NCI-H2171 (cell line): Measurements from ENCODE around the gene BCOR.

Experiments
- DNase-seq: peaks from one replicate; lab custom pipeline; 2025; lab: John Stamatoyannopoulos, UW

BCOR gene

DNA sequence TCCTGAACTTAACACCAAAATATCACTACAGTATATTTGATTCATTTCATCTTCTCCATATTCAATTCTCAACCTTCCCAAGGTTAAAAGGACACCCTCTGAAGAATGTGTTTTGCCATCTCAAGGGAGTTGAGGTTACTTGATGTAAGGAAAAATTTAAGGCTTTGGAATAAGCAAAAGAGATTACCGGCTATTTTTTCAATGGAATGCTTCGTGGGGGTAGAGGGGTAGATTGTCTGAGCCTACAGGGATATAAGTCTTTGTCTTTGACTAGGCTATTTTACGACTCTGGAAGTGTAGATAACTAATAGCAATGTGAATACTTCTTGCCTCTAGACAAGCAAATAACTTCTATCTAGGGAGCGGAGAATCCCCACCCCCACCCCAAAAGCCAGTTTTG is 78.2 kb downstream of the BCOR start:
- no peak for DNase-seq

DNA sequence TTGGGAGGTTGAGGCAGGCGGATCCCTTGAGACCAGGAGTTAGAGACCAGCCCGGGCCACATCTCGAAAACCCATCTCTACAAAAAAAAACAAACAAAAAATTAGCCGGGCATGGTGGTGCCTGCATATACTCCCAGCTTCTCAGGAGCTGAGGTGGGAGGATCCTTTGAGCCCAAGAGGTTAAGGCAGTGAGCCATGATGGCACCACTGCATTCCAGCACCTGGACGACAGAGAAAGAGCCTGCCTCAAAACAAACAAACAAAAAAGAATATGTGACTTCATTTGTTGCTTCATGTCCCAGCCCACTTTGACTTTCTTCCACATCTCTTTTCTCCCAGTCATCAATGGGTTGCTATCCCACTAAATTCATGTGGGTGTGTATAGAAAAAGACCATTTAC is 79.7 kb downstream of the BCOR start:
- no peak for DNase-seq

DNA sequence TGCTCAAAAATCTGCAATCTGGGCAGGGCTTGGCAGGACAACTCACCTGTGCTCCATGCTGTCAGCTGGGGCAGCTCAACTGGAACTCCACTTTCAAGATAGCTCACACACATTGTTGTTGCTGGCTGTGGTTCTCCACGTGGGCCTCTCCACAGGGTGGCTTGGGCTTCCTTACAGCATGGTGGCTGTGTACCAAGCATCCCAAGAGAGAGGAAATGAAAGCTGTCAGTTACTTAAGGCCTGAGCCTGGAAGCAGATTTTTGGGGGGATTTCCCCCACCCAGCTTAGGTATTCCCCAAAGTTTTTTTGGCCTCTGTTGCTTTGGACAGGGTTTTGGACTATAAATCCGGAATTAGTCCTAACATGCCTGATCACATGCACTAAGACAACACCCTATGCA is 81.0 kb downstream of the BCOR start:
- no peak for DNase-seq

DNA sequence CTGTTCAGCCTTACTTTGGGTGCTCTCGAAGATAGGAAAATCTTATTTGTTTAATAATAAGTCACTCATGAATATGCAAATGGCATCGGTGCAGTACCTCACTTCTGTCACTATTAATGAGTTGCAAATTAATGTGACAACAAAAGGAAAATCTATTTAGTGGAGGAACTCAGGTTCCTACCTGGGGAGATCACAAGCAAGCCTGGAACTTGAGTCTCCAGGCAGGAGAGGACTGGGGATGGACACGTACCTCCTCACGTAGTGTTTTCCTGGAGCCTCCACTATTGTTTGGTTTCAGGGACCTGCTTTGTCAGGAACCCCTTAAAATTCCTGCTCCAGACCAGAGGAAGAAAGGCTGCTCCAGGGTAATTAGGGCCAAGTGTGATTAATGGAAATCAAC is 82.1 kb downstream of the BCOR start:
- no peak for DNase-seq

DNA sequence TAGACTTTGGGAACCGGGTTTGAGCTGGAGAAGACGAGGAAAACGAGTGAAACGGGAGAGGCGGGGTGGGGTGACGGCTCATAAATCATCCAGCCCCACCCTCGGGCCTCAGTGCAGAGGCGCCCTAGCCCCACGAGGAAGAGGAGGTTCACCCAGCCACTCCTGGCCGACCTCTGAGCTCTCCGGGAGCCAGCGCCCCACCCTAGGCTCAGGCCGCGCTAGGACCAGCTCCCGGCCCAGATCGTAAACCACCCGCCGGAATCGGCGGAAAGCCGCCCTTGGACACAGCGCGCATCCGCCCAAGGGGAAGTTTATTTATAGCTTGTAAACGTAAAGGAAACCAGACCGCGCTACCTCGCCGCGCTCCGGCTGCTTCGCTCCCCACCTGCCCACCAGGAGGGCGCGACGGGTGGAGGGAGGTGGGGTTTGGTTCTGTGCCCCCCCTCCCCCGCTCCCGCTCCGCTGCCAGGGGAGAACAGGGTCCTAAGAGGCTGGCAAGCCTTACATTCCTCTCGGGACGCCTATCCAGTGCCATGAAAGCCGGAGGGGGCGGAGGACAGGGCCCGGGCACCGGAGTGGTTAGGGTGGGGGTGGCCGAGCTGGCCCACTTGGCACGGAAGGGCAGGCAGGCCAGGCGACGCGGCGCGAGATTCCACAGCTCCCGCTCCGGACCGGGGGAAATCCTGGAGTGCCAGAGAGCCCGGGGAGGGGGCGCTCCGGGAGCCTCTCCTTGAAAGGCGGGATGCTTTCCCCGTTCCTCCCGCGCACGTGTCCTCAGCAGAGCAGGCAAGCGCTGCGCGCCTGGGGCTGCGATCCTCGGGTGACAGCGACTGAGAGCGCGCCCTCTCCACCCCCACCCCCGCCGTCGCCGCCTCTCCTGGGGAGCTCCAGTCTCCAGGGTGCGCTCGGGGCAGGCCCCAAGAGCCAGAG is 84.2 kb downstream of the BCOR start:
- DNase-seq: peak; percentile 71

DNA sequence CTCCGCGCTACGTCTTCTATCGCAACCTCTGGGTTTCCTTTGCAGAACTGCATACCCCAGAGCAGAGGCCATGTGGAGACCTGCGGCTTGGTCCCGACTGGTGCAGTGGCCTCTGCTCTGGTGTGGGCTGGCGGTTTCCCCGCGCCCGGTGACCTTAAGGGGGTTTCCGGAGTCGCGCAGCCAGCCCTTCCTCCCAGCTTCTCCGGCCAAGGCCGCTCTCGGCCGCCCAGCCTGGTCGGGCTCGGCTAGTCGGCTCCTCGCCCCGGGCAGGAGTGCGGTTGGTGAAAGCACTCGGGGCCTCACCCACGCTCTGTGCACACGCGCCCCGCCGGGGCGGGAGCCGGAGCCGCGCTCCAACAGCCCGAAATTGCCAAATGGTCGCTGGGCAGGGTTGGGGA is 84.9 kb downstream of the BCOR start:
- no peak for DNase-seq

DNA sequence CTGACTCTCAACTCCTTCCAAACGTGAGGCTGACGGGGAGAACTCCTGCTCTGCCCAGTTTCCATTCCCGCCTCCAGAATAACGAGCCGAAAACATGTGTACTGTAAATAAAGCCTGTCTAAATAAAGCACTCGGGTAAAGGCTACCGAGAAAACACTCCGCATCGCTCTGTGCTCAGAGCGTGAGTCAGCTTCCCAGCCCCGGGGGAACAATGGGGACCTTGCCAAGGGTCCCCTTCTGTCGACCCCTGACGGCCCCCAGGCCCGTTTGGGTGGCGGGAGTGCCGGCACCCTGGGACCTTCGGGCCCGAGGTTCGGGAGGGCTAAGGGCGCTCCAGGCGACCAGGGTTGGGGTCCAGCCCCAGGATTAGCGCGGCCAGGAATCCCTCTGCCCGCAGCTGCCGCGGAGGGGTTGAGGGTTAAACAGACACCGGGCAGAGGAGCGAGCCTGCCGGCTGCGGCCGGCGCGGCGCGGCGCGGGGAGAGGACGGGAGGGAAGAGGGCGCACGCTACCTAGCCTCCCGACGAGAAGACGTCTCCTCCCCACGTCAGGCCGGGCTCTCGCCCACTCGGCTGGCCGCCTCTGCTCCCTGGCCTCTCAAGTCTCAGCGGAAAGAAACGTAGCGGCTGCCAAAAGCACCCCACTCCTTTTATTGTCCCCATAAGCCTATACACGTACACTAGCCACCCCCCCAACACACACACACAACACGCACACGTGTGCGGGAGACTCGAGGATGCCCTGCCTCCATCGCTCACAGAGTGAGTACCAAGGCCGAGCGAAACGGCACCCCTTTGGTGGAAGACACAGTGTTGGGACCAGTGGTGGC is 85.5 kb downstream of the BCOR start:
- DNase-seq: no peak

DNA sequence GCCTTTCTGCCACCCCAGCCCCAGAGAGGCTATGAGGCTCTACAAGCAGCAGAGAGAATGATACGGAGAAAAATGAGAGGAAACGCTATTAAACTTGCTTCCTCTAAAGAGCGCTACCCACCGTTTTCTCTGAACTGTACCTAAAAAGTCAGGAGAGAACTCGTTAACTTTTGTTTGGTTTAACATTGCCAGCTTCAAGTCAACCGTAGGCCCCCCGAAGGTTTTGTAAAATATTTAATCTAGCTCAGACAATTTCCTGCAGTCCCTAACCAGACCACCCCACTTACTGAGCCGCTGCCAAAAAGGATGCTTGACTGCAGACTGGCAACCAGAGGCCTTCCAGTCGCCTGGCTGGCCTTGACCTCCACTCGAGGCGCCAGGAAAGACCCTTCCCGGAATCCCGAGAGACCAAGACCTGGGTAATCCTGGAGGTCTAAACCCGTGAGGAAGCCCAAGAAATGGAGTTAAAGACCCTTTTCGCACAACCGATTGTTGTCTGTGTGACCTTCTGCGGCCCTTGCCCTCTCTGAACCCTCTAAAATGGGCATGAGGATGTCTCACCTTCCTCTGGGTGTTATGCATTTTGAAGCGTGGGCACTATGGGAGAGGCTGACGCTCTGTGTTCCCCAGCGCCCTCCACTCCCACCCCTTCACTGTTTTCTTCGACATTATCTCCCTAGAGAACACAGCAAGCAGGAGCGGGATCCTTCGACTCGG is 86.3 kb downstream of the BCOR start:
- peak; percentile 16 for DNase-seq

DNA sequence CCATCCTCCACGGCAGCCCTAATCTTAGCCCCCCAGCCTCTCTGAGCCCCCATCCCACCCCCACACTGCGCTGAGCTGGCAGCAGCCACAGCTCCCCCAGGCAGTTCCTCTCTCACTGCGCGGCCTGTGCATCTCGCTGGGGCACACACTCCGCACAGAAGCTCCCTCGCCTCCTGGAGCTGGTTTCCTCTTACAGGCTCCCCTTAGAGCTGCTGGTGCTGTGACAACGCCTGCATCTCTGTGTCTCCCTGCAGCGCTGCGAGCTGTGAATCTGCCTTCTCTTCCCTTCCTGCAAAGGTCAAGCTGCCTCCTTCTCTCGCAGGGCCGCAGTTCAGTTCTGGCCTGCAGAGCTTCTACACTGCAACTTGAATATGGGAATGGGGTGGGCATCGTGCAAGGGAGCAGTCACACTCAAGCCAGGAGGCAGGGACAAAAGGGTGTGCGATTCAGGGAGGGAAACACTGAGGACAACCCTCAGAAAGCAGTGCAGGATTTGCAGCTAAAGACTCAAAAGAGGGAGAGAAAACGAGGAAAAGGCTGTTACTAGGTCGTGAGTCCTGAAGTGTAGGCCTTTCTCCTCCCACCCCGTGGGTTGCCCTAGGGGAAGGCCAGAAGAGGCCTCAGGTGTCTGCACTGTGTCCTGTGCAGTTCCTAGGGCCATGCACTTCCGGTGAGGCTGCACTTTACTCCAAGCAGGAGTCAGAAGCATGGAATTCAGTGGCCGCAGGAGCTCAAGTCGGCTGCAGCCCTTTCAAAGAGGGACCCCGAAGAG is 87.0 kb downstream of the BCOR start:
- DNase-seq: peak; percentile 21

DNA sequence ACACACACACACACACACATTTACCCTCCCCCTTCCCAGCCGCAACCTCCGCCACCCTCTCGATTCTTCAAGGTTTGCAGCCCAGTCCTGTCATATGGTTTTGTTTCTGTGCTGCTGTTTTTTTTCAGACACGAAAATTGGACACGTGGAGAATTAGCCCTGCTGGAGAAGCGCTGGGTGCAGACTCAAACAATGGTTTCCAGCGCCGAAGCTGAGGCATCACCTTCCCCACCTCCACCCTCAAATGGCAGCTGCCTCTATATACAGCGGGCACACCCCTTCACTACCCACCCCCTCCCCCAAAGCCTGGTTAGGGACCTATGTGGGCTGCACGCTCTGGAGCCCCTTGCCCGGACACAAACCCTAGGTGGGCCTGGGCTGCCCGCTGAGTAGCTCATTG is 87.9 kb downstream of the BCOR start:
- DNase-seq: peak; percentile 35

DNA sequence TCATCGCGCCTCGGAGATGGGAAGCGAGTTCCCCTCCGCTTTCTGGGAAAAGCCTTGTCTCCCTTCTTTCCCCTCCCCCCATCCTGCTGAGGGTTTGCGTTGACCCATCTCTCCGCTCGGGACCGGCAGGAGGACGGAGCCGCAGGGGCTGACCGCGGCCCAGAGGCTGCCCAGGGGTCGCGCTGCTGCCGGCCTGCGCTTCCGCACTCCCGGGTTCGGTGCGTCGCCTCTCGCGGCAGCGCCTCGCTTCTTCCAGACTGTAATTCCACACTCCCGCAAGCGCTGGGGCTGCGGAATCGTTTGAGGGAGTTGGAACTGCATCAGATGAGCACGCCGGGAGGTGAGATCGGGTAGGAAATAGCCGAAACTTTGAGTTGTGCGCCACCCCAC is 88.3 kb downstream of the BCOR start:
- DNase-seq: peak; percentile 11

DNA sequence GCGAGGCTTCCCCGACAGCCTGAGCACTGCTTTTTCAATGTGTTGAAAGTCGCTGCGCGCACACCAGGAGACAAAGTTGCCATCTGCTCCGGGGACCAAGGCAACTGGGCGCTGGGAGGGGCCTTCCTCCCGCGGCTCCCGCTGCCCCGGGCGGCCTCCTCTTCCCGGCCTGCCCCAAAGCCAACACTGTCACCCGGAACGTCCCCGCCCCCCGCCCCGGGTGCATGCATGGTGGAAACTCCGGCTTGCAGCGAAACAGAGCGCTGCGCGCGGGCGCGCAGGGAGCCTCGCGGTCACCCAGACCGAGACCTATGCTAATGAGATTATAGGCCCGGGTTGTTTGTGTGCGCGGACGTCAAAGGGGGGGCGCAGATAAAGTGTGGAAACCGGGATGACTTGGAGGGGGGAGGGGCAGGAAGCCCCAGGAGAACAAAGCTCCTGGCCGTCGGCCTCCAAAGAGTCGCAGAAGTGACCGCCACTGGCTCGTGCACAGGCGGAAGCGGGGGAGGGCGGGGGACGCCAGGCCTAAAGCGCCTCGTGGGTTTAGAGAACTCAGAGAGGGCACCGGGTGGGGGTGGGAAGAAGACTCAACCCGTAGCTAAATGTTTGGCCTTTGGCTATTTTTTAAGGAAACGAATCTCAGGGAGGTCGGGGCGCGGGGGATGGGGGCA is 88.8 kb downstream of the BCOR start:
- DNase-seq: peak; percentile 67

DNA sequence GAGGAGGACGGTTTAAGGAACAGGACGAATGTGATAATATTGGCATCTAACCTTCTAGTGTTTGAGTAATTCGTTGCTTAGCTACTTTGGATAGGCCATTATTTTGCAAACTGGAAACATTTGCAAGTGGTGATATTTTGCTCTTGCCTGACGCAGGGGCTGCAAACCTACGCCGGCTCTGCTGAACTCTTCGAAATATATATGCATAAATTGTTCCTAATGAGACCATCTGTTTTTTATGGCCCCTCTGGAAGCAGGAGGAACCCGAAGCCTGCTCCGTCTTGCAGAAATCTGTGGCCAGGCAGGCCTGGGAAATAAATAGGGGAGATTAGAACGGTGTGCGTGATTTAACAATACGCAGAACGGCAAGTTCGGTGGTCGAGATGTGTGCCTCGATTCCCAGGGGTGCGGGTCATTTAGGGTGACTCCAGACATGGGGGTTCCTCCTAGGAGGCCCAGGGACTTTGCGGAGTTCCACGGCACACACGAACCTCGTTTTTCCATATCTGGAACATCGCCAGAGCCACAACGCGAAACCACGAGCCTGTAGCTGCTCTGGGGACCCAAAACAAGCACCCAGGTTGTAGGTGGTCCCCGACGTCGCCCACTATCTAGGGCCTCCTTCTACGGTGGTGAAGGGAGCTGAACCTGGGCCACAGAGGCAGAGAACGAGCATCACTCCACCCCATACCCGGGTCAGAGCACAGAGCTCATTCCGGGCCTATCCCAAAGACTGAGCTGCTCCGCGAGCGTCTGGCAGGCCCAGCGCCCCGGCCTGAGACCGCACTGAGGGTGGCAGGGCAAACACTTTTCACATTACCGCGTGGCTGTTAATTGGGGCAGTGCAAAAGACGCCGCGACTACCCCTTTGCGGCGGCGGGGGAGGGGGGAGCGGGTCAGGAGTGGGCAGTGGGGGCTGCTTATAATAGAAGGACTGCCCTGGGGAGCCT is 89.7 kb downstream of the BCOR start:
- peak; percentile 22 for DNase-seq

DNA sequence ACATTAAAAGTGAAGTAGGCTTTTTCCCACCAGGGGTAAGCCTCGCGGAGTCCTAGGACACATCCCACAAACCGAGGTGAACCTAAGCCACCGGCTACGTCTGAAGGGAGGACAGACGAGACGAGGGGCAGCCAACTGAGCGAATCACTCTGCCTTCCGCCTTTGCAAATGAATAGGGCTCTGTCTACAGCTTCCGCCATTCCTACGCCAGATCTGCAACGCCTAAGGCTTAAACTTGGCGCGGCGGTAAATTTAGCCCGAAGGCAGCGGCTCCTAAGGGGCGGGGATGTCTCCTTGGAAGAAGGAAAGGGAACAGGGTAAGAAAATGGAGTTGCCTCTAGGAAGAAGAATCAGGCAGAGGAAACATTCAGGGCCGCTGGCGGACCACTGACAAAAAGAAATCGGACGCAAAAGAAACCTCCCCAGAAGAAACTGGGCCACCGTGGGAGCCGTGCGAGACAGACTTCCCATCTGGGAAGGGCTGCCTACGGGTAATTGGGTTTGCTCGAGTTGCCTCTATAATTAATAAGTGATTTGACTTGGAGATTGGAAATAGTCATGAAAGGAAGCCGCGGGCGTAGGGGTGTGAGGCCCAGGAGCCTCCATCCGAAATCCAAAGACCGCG is 90.5 kb downstream of the BCOR start:
- no peak for DNase-seq

DNA sequence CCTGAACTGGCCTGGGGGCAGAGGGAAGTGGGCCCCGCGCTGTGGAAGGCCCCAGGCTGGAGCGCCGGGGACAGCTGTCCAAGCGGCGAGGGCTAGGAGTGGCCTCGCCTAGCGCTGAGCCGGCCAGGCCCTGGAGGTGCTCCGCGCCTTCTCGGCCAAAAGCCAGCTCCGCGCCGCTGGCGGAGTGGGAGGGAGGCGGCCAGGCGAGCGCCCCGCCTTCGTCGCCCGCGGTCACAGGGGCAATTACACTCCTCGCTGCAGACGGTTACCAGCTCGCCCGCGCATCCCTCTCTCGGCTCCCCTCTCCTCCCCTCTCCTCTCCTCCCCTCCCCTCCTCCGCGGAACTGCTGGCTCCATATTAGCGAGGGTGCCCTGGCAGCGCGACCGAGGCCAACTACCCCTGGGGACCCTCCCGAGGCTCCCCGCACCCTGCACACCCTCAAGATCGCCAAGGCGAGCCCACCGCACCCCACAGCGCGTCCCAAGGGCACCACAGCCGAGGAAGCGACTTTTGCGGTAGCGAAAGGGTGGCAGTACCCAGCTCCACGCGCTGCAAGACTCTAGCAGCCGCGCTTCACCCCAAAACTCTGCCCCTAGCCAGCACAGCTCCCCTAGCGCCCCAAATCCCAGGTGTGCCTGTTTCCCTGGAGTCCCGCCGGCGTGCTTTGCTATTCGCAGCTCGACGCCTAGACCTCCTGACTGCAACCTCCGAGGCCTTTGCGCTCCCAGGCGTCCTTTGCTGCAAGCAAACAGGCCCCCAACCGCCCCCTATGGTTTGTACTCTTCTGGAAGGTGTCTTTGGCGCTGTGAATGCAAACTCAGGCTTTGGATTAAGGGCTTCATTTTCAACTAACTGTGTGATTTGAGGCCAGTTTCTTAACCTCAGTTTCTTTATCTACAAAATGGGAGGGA is 91.4 kb downstream of the BCOR start:
- no peak for DNase-seq

DNA sequence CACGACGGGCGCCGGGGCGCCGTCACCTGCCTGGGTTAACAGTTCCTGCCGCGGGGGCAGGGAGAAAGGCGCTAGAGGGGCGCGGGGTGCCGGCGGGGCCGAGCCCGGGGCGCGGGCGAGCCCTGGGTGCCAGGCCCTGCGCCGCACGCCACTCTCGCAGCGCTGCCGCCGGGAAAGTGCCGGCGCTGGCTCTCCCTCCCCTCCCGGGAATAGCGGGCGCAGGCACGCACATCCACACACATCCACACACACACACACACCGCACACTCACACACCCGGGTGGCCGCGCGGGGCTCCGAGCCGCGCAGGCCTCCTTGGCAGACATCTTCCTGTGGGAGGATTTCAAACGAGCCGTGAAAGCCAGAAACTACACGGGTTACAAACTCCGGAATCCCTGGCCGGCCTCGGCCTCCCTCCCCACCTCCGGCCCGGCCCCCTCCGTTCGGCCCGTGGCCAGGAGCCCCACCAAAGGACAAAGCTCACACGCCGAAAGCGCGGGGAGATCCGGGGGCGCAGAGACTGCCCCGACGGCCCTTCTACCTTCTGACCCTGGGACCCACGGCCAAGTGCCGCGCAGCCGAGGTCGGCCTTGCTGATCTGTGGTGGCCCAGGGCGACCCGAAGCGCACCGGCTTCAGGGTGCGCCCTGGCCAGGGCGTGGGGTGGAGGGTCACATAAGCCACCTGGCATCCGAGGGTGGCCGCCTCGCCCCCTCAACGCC is 92.3 kb downstream of the BCOR start:
- no peak for DNase-seq

DNA sequence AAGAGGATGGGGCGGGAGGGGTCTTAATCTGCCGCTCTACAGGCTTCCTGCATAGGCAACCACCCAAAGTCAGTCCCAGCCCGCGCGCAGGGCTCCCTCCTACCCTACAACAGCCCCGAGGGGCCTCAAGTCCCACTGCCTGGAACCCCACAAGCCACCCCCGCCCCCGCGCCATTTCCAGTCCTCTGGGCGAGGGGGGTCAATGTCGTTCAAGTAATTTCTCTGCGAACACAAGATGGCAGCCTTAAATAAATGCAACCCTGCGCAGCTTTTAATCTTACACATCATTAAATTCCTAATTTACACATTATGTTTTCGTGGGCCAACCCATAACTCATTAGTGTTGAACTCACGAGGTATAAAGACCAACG is 92.9 kb downstream of the BCOR start:
- no peak for DNase-seq

DNA sequence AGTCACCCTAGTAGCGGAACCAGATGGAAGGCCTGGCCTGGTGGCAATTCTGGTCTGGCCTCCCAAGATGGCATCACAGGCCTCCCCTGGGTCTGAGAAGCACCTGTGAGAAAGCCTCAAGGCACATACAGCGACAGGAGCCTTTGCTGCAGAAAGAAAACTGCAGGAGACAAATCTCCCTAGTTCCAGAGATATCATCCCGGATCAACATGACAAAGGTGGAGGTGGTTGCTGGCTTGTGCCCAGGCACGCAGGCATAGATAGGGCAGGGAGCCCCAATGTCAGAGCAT is 93.6 kb downstream of the BCOR start:
- DNase-seq: no peak
